Fibroblast of lung (primary cell): Measurements from ENCODE around the gene TACR1. TPM values are rescaled to one million over a fixed set of nuclear protein-coding genes. Genes with fewer than 3 reads are reported as not detected.

Experiments used
- DNase-seq, 2 donors: peaks; one replicate each; pipeline versions ENCODE4 v3.0.0 to v3.0.0-alpha.2; 2010; ENCODE audit warnings: low read depth in 2 of 2
- H2AFZ ChIP-seq: 2 replicates; pipeline ENCODE4 v1.5.1; 2012; ENCODE audit warnings: low read length, control low read depth, inconsistent platforms
- H3K27ac ChIP-seq: 2 replicates; pipeline ENCODE4 v1.5.1; 2011; ENCODE audit warnings: low read length, control low read depth; ENCODE audit not compliant: insufficient read depth
- H3K27me3 ChIP-seq: 2 replicates; pipeline ENCODE4 v1.5.1; 2011; ENCODE audit warnings: mild to moderate bottlenecking, low read length; ENCODE audit not compliant: control insufficient read depth, insufficient read depth
- H3K36me3 ChIP-seq: 2 replicates; pipeline ENCODE4 v1.5.1; 2011; ENCODE audit warnings: low read length; ENCODE audit not compliant: control insufficient read depth, insufficient read depth
- H3K4me1 ChIP-seq: 2 replicates; pipeline ENCODE4 v1.5.1; 2011; ENCODE audit warnings: low read length; ENCODE audit not compliant: control insufficient read depth, insufficient read depth; ENCODE audit errors: extremely low read depth
- H3K4me2 ChIP-seq: 2 replicates; pipeline ENCODE4 v1.5.1; 2011; ENCODE audit warnings: low read length, control low read depth; ENCODE audit not compliant: insufficient read depth; ENCODE audit errors: extremely low read depth
- H3K4me3 ChIP-seq, 4 experiments: fragments of 200-600 bp in 1 of 4; sonication (generic) in 1 of 4; replicated peaks in 1 of 4; 2 replicates each; pipeline ENCODE4 v1.5.1; 2011 to 2016; ENCODE audit warnings: low read length in 4 of 4, low read depth in 3 of 4, mild to moderate bottlenecking in 3 of 4, control low read depth in 2 of 4, inconsistent platforms in 1 of 4, mixed read lengths in 1 of 4; ENCODE audit not compliant: insufficient read depth in 1 of 4; ENCODE audit errors: control extremely low read depth in 1 of 4
- H3K79me2 ChIP-seq: 2 replicates; pipeline ENCODE4 v1.5.1; 2012; ENCODE audit warnings: mild to moderate bottlenecking, low read length, inconsistent platforms; ENCODE audit not compliant: control insufficient read depth, insufficient read depth
- H3K9ac ChIP-seq: 2 replicates; pipeline ENCODE4 v1.5.1; 2011; ENCODE audit warnings: mild to moderate bottlenecking, low read length, control low read depth; ENCODE audit not compliant: insufficient read depth
- H3K9me3 ChIP-seq: 2 replicates; pipeline ENCODE4 v1.5.1; 2012; ENCODE audit warnings: low read depth, low read length; ENCODE audit not compliant: control insufficient read depth, insufficient read depth
- H4K20me1 ChIP-seq: 2 replicates; pipeline ENCODE4 v1.5.1; 2011; ENCODE audit warnings: low read length; ENCODE audit not compliant: control insufficient read depth, insufficient read depth; ENCODE audit errors: extremely low read depth
- CTCF ChIP-seq, 2 donors: IDR thresholded peaks in 1 of 2; conservative IDR thresholded peaks in 1 of 2; 1 replicate in 1 of 2; 2 replicates in 1 of 2; pipeline ENCODE4 v1.5.1; 2011 to 2012; ENCODE audit warnings: low read length in 2 of 2, control low read depth in 1 of 2, inconsistent platforms in 1 of 2, low read depth in 1 of 2, mild to moderate bottlenecking in 1 of 2
- EZH2 ChIP-seq: IDR thresholded peaks from 2 replicates; pipeline ENCODE4 v1.5.1; 2012; ENCODE audit warnings: low read length, control low read depth, mild to moderate bottlenecking; ENCODE audit errors: missing control alignments
- polyA plus RNA-seq, 2 donors: library from polyadenylated mRNA; depleted of rRNA in 1 of 2; stranded (reverse) in 1 of 2; unstranded in 1 of 2; fragments of >200 nt; gene quantifications; 2 replicates each; pipeline ENCODE4 v1.2.1, GENCODE V29; 2011 to 2012; ENCODE audit warnings: missing spikeins in 1 of 2
- total RNA-seq: library from RNA; depleted of rRNA; stranded (reverse); fragments of >200 nt; gene quantifications from 2 replicates; pipeline ENCODE4 v1.2.1, GENCODE V29; 2014

TACR1 gene
- total and polyA plus RNA-seq, 2 donors (not counting 1 experiment from before 2014, with no cell fraction given), result 0.05 to 0.17 TPM

- Histone ChIP-seq H3K4me1 (no peaks in the 10 kb centered on the region), H3K27me3 (no peaks in the 10 kb centered on the region), H2AFZ (no peak overlapping the region), H3K36me3 (no peaks in the 10 kb centered on the region), H3K9me3 (no peaks in the 10 kb centered on the region), H3K4me2 (no peak overlapping the region), H3K9ac (no peak overlapping the region), H3K27ac (no peak overlapping the region), H4K20me1 (no peaks in the 10 kb centered on the region), H3K79me2 (no peaks in the 10 kb centered on the region), H3K4me3 (no peak overlapping the region)
- DNase-seq, result no peak
- TF ChIP-seq CTCF (conservative IDR thresholded peaks at IDR 0.05 in 1 of 2, IDR thresholded peaks at IDR 0.05 in 1 of 2; ENCODE audit: low read depth in 1 of 2, low read length in 2 of 2) (no peak), EZH2 (no peak)
Observed at GRCh38 chr2:75210409-75210808, 11.1 kb upstream of the TACR1 start.

DNA sequence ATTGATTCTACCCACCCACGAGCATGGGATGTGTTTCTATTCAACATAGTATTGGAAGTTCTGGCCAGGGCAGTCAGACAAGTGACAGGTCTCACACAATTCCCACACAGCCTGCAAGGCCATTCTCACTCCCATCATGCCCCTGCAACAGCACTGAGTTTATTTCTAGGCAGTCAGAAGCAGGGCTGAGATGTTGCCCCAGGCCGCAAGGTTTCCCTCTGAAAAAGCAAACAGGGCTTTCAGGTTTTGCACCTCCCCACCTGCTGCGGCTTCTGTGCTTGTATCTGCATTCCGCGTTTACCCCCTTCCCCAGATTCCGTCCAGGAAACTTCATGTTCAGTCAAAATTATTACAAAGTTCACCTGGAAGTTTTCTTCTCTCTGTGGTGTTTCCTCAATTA, 9.4 kb upstream of the TACR1 start:
- Histone ChIP-seq H3K27ac (no peak overlapping the region), H3K9ac (no peak overlapping the region), H3K27me3 (no peaks in the 10 kb centered on the region), H3K79me2 (no peaks in the 10 kb centered on the region), H2AFZ (no peak overlapping the region), H3K36me3 (no peaks in the 10 kb centered on the region), H3K4me1 (no peaks in the 10 kb centered on the region), H3K4me3 (no peak overlapping the region), H3K9me3 (no peaks in the 10 kb centered on the region), H4K20me1 (no peaks in the 10 kb centered on the region), H3K4me2 (no peak overlapping the region)
- DNase-seq, result no peak
- TF ChIP-seq EZH2 (no peak), CTCF (conservative IDR thresholded peaks at IDR 0.05 in 1 of 2, IDR thresholded peaks at IDR 0.05 in 1 of 2; ENCODE audit: low read depth in 1 of 2, low read length in 2 of 2) (no peak)

GRCh38 chr2:75204833-75205232, 5.5 kb upstream of the TACR1 start:
- no peak overlapping the region for H3K4me2 ChIP-seq
- peaks cover 7% of the 10 kb centered on the region for H3K4me1 ChIP-seq
- no peaks in the 10 kb centered on the region for H3K79me2 ChIP-seq
- H3K27me3 ChIP-seq, result peaks cover 3% of the 10 kb centered on the region
- no peaks in the 10 kb centered on the region for H4K20me1 ChIP-seq
- TF ChIP-seq CTCF (conservative IDR thresholded peaks at IDR 0.05 in 1 of 2, IDR thresholded peaks at IDR 0.05 in 1 of 2; ENCODE audit: low read depth in 1 of 2, low read length in 2 of 2) (no peak), EZH2 (no peak)
- H3K4me3 ChIP-seq, result no peak overlapping the region
- H2AFZ ChIP-seq, result no peak overlapping the region
- H3K9ac ChIP-seq, result no peak overlapping the region
- no peaks in the 10 kb centered on the region for H3K9me3 ChIP-seq
- no peak for DNase-seq
- H3K27ac ChIP-seq, result no peak overlapping the region
- H3K36me3 ChIP-seq, result no peaks in the 10 kb centered on the region
